GM10266 (cell line): ENCODE results near the gene KRTAP10-8.

Experiments
- DNase-seq: peaks from one replicate; pipeline ENCODE4 v3.0.0; 2012; ENCODE audit errors: extremely low spot score
- CTCF ChIP-seq: IDR thresholded peaks from 2 replicates; pipeline ENCODE4 v1.5.1; 2012; ENCODE audit warnings: mild to moderate bottlenecking, low read depth; ENCODE audit not compliant: control insufficient read depth, insufficient read depth; ENCODE audit errors: missing control alignments

The KRTAP10-8 gene

GRCh38 chr21:44613386-44614155, 1.7 kb downstream of the KRTAP10-8 start:
- DNase-seq: no peak
- TF ChIP-seq CTCF: no peak

- no peak for DNase-seq
- TF ChIP-seq CTCF: no peak
Measured at GRCh38 chr21:44614161-44614631, 2.3 kb downstream of the KRTAP10-8 start.

- no peak for TF ChIP-seq CTCF
- no peak for DNase-seq
Measured at GRCh38 chr21:44614961-44615391, 3.1 kb downstream of the KRTAP10-8 start.

- no peak for DNase-seq
Measured at GRCh38 chr21:44615466-44615865, 3.6 kb downstream of the KRTAP10-8 start.

GRCh38 chr21:44615911-44616590, 4.2 kb downstream of the KRTAP10-8 start:
- no peak for TF ChIP-seq CTCF
- DNase-seq: no peak

More at GRCh38 chr21:44615466-44615865, 3.6 kb downstream of the KRTAP10-8 start:
- no peak for TF ChIP-seq CTCF

GRCh38 chr21:44616591-44616926, 4.7 kb downstream of the KRTAP10-8 start:
- no peak for TF ChIP-seq CTCF
- DNase-seq: no peak

- TF ChIP-seq CTCF: no peak
- DNase-seq: no peak
Measured at GRCh38 chr21:44617071-44617501, 5.2 kb downstream of the KRTAP10-8 start.
